Measurements from ENCODE around the gene ARL5A.

ARL5A gene

DNA sequence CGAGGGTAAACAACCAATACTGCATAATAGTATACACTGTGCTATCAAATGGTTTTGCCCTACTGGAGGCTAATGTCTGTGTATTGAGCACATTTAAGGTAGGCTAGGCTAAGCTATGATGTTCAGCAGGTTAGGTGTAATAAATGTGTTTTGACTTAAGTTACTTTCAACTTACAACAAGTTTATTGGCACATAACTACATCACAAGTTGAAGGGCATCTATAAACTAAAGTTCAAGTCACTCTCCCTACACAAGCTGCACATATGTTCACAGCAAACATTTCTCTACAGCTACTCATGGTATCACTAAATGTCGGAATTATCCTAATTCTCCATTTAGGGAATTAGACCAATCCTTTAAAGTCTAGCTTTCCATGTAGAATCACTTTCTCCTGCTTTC, 11.4 kb downstream of the ARL5A start:
- DNase-seq (ENCODE audit: low spot score), result no peak
- CTCF ChIA-PET, result no interaction called here
- no peak overlapping the region for H3K27ac ChIP-seq
- TF ChIP-seq, protein P1, sequence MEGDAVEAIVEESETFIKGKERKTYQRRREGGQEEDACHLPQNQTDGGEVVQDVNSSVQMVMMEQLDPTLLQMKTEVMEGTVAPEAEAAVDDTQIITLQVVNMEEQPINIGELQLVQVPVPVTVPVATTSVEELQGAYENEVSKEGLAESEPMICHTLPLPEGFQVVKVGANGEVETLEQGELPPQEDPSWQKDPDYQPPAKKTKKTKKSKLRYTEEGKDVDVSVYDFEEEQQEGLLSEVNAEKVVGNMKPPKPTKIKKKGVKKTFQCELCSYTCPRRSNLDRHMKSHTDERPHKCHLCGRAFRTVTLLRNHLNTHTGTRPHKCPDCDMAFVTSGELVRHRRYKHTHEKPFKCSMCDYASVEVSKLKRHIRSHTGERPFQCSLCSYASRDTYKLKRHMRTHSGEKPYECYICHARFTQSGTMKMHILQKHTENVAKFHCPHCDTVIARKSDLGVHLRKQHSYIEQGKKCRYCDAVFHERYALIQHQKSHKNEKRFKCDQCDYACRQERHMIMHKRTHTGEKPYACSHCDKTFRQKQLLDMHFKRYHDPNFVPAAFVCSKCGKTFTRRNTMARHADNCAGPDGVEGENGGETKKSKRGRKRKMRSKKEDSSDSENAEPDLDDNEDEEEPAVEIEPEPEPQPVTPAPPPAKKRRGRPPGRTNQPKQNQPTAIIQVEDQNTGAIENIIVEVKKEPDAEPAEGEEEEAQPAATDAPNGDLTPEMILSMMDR (conservative IDR thresholded peaks at IDR 0.05; ENCODE audit: low read depth), result no peak
- POLR2A ChIA-PET (ENCODE audit: low non-redundant PET), result no interaction called here

DNA sequence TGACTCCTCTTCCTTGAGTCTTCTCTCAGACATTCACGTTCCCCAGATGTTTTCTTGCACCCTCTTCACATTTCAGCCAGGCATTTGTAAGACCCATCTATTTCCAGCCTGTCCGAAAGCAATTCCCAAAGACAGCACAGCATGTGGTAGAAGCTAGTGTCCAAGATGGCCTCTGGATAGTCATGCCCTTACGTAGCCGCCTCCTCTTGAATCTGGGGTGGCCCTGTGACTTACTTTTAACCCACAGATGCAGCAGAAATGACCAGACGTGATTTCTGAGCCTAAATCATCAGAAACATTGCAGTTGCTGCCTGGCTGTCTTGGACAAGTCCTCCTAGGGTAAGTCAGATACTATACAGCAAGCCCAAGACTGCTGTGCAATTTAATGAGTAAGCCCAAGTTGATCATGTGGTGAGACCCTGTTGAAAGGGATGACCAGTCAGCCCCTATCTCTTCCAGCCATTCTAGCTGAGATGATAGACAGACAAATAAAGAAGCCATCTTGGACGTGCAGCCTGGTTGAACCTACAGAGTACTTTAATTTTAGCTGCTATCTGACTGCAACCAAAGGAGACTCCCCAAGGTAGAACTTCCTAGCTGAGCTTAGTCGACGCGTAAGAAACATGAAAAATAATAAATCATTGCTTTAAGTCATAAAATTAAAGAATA, 12.3 kb downstream of the ARL5A start:
- no peak for DNase-seq (ENCODE audit: low spot score)
- TF ChIP-seq, protein P1 (conservative IDR thresholded peaks at IDR 0.05; ENCODE audit: low read depth), result no peak
- POLR2A ChIA-PET (ENCODE audit: low non-redundant PET), result no interaction called here
- no peak overlapping the region for H3K27ac ChIP-seq
- CTCF ChIA-PET, result interaction anchor here (0.6 kb wide), 1 partner anchor 32 kb away, joined by 3 read pairs; no protein-coding TSS in a partner anchor

DNA sequence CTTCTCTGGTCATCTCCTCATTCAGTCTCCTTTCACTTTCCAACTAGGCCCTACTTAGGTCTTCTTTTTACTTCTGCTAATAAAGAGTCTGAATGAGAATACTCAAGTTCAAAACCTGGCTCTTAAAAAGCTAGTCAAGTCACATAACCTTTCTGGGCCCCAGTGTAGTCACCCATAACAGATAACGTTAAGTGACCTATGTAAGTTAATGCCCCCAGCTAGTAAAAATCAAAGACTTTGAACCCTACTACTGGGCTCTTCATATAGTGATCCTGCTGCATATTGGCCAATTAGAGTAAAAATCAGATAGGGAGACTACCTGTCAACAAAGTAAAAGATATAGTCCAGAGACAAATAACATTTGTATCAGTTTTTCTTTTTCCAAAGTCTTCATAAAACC, 17.7 kb downstream of the ARL5A start:
- POLR2A ChIA-PET (ENCODE audit: low non-redundant PET), result no interaction called here

DNA sequence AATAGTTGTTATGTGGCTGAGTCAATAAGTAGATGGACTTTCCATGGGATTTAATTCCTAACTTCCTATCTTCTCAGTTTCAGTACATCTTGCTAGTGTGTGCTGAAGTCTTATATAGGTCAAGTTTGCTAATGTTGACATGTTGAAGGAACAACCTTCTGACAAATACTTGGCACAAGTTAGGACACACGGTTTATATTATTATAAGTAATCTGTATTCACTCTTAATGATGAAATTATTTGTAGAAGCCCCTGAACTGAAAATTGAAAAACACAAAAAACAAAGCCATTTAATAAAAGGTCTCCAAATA, 19.2 kb downstream of the ARL5A start:
- TF ChIP-seq, protein P1 (conservative IDR thresholded peaks at IDR 0.05; ENCODE audit: low read depth), result no peak
- ChIA-PET CTCF (no interaction called here), POLR2A (ENCODE audit: low non-redundant PET) (no interaction called here)
- DNase-seq (ENCODE audit: low spot score), result no peak
- no peak overlapping the region for H3K27ac ChIP-seq

More for the DNA sequence above, 17.7 kb downstream of the ARL5A start:
- no peak overlapping the region for H3K27ac ChIP-seq
- no peak for DNase-seq (ENCODE audit: low spot score)
- CTCF ChIA-PET, result interaction anchor here (0.7 kb wide), 1 partner anchor 67 kb away, joined by 8 read pairs; no protein-coding TSS in a partner anchor
- TF ChIP-seq, protein P1 (conservative IDR thresholded peaks at IDR 0.05; ENCODE audit: low read depth), result no peak

DNA sequence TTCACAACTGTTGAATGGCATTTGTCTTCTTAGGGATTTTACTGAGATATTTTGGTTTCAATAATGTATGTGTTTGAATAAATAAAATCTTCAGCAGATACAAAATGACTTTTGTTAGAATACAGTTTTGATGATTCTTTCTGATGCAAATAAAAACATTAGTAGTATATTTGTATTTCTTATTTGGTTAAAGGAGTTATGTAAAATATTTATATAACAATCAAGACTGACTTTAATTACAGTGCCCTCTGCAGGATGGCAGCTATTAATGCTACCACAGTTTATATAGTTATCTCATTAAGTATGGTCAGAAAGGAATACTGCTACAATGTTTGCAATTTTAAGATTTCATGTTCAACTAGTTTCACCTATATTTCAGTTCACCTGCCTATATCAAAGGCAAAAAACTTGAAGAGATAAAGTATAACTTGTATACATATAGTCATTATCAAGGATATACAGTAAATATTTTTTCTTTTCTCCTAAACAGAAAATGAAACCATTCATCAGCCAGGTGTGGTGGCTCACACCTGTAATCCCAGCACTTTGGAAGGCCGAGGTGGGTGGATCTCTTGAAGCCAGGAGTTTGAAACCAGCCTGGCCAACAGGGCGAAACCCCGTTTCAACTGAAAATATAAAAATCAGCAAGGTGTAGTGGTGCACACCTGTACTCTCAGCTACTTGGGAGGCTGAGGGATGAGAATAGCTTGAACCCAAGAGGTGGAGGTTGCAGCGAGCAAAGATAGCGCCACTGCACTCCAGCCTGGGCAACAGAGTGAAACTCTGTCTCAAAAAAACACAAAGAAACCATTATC, 19.8 kb downstream of the ARL5A start:
- CTCF ChIA-PET, result no interaction called here
- TF ChIP-seq, protein P1 (conservative IDR thresholded peaks at IDR 0.05; ENCODE audit: low read depth), result peak; percentile 65
- no peak overlapping the region for H3K27ac ChIP-seq
- POLR2A ChIA-PET (ENCODE audit: low non-redundant PET), result no interaction called here
- DNase-seq (ENCODE audit: low spot score), result peak; percentile 28

DNA sequence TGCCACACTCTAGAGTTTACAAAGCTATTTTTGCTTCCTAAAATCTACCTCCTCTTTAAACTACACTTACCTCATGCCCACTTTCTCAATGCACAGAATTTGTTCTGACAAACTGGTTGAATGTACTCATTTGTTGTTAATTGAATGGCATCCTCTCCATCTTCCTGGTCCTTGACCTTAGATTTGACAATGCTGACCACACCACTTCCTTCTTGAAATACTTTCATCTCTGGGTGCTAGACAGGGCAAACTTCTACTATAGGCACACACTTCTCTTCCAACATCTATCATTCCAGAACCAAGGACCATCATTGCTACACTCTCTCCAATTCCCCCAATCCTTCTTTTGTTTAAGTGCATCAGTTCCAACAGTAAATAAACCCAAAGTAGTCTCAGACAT, 22.3 kb downstream of the ARL5A start:
- DNase-seq (ENCODE audit: low spot score), result no peak
- CTCF ChIA-PET, result no interaction called here
- TF ChIP-seq, protein P1 (conservative IDR thresholded peaks at IDR 0.05; ENCODE audit: low read depth), result no peak
- no peak overlapping the region for H3K27ac ChIP-seq
- POLR2A ChIA-PET (ENCODE audit: low non-redundant PET), result no interaction called here

Data from RWPE1 (cell line).